Caco-2 (cell line): ENCODE data around the gene MPPE1. TPM values are rescaled to one million over a fixed set of nuclear protein-coding genes. Genes with fewer than 3 reads are reported as not detected.

Experiments used
- BruUV-seq: library from RNA; stranded (reverse); fragments of 400-500 nt; replicated peaks from 2 replicates; lab custom pipeline; 2021; lab: Mats Ljungman, UMichigan
- CTCF ChIA-PET: fragments of 300-600 bp; sonication (Branson Sonifier 250); formaldehyde crosslinking; loops from one replicate; lab custom pipeline; 2022; ENCODE audit warnings: antibody characterized with exemption; lab: Charles Lee
- POLR2A ChIA-PET: fragments of 300-600 bp; sonication (Branson Sonifier 250); formaldehyde crosslinking; loops from one replicate; lab custom pipeline; 2022; ENCODE audit warnings: antibody characterized with exemption; lab: Charles Lee
- DNase-seq, 2 experiments: peaks; one replicate each; pipeline versions ENCODE4 v3.0.0 to v3.0.0-alpha.2; 2020 to 2022
- H3K27me3 ChIP-seq: replicated peaks from 2 replicates; pipeline ENCODE4 v1.6.0; 2011; ENCODE audit warnings: low read length; ENCODE audit not compliant: control insufficient read depth, insufficient read depth
- H3K36me3 ChIP-seq: 2 replicates; pipeline ENCODE4 v1.5.1; 2011; ENCODE audit warnings: low read length; ENCODE audit not compliant: control insufficient read depth, insufficient read depth
- H3K4me1 ChIP-seq: fragments of 250-450 bp; sonication (Bioruptor Pico); 2 replicates; pipeline ENCODE4 v1.5.1; 2020; ENCODE audit warnings: mild to moderate bottlenecking
- H3K4me3 ChIP-seq: 2 replicates; pipeline ENCODE4 v1.5.1; 2011; ENCODE audit warnings: low read depth, mild to moderate bottlenecking, control low read depth, low read length
- H3K9me3 ChIP-seq: fragments of 250-450 bp; sonication (Bioruptor Pico); 2 replicates; pipeline ENCODE4 v1.5.1; 2020; ENCODE audit warnings: mild to moderate bottlenecking, moderate library complexity
- H3K27ac Mint-ChIP-seq: one replicate; pipeline ENCODE4 v1.8.0; 2022; ENCODE audit warnings: mixed read lengths; ENCODE audit not compliant: unreplicated experiment
- H3K27me3 Mint-ChIP-seq: one replicate; pipeline ENCODE4 v1.8.0; 2022; ENCODE audit warnings: mixed read lengths; ENCODE audit not compliant: insufficient read depth, unreplicated experiment
- H3K36me3 Mint-ChIP-seq: one replicate; pipeline ENCODE4 v1.8.0; 2022; ENCODE audit warnings: mild to moderate bottlenecking, mixed read lengths; ENCODE audit not compliant: insufficient read depth, unreplicated experiment
- H3K4me1 Mint-ChIP-seq: one replicate; pipeline ENCODE4 v1.8.0; 2022; ENCODE audit warnings: low read depth, mixed read lengths; ENCODE audit not compliant: unreplicated experiment
- H3K4me3 Mint-ChIP-seq: one replicate; pipeline ENCODE4 v1.8.0; 2022; ENCODE audit warnings: mild to moderate bottlenecking, moderate library complexity, mixed read lengths; ENCODE audit not compliant: unreplicated experiment
- H3K9me3 Mint-ChIP-seq: one replicate; pipeline ENCODE4 v1.8.0; 2022; ENCODE audit warnings: mixed read lengths; ENCODE audit not compliant: unreplicated experiment
- CTCF ChIP-seq, 2 experiments: fragments of 200-600 bp in 1 of 2; IDR thresholded peaks; 1 replicate in 1 of 2; 2 replicates in 1 of 2; pipeline versions ENCODE4 v1.5.1 to v1.8.0; 2011 to 2022; ENCODE audit warnings: antibody characterized with exemption in 1 of 2, control low read depth in 1 of 2, inconsistent platforms in 1 of 2, low read depth in 1 of 2, low read length in 1 of 2, mild to moderate bottlenecking in 1 of 2, moderate library complexity in 1 of 2; ENCODE audit not compliant: insufficient read depth in 1 of 2, severe bottlenecking in 1 of 2, unreplicated experiment in 1 of 2
- intact Hi-C: fragments of 100-400 bp; cut with micrococcal nuclease; formaldehyde crosslinking; loops from one replicate; pipeline ENCODE4 v1.10.0; 2022; ENCODE audit not compliant: unreplicated experiment
- total RNA-seq: library from RNA; stranded (reverse); gene quantifications from 2 replicates; pipeline ENCODE4 v1.2.3, GENCODE V29; 2022

MPPE1 gene
- total RNA-seq, 1 experiment from 2014 or later, result 52.6 TPM

GRCh38 chr18:11850821-11851145 lies 57.3 kb downstream of the MPPE1 start:
- BruUV-seq, result TSS peak; percentile 94
- no peak for TF ChIP-seq CTCF (IDR thresholded peaks at IDR 0.05; ENCODE audit: insufficient read depth in 1 of 2, low read depth in 1 of 2, low read length in 1 of 2, severe bottlenecking in 1 of 2, unreplicated experiment in 1 of 2)

GRCh38 chr18:11849841-11850634 lies 58.1 kb downstream of the MPPE1 start:
- H3K4me1 Mint-ChIP-seq, result peaks cover 24% of the 10 kb centered on the region
- no peaks in the 10 kb centered on the region for H3K9me3 Mint-ChIP-seq
- peak; percentile 88 to 91 for DNase-seq
- H3K4me3 Mint-ChIP-seq, result peak overlapping the region; percentile 93
- H3K36me3 Mint-ChIP-seq, result peaks cover 29% of the 10 kb centered on the region
- intact Hi-C loops, result loop anchor here (1.0 to 5.0 kb wide), 6 partner anchors 10 to 131 kb away; partner anchors contain the start of gene IMPA2
- no peaks in the 10 kb centered on the region for H3K27me3 Mint-ChIP-seq
- peak overlapping the region; percentile 93 for H3K27ac Mint-ChIP-seq
- no peak for TF ChIP-seq CTCF (IDR thresholded peaks at IDR 0.05; ENCODE audit: insufficient read depth in 1 of 2, low read depth in 1 of 2, low read length in 1 of 2, severe bottlenecking in 1 of 2, unreplicated experiment in 1 of 2)
- ChIA-PET CTCF (interaction anchor here (0.6 to 1.6 kb wide), 5 partner anchors 10 to 122 kb away, joined by 3 to 8 read pairs (median 3); no protein-coding TSS in a partner anchor), POLR2A (interaction anchor here (0.7 to 4.9 kb wide), 6 partner anchors 10 to 527 kb away, joined by 3 to 70 read pairs (median 5); partner anchors contain the start of gene AFG3L2)
- no peaks in the 10 kb centered on the region for H3K36me3 ChIP-seq
- peak overlapping the region; percentile 91 for H3K4me3 ChIP-seq
- no peaks in the 10 kb centered on the region for H3K9me3 ChIP-seq
- H3K27me3 ChIP-seq, result no peaks in the 10 kb centered on the region
- peaks cover 42% of the 10 kb centered on the region for H3K4me1 ChIP-seq
- no TSS peak for BruUV-seq

More at GRCh38 chr18:11850821-11851145, 57.3 kb downstream of the MPPE1 start:
- intact Hi-C loops, result loop anchor here (1.0 to 5.0 kb wide), 6 partner anchors 10 to 130 kb away; partner anchors contain the start of gene IMPA2
- ChIA-PET CTCF (interaction anchor here (1.5 kb wide), 1 partner anchor 37 kb away, joined by 3 read pairs; no protein-coding TSS in a partner anchor), POLR2A (interaction anchor here (1.2 to 4.9 kb wide), 4 partner anchors 11 to 41 kb away, joined by 5 to 70 read pairs (median 7); no protein-coding TSS in a partner anchor)
- H3K4me1 ChIP-seq, result peaks cover 42% of the 10 kb centered on the region
- H3K27me3 ChIP-seq, result no peaks in the 10 kb centered on the region
- no peaks in the 10 kb centered on the region for H3K9me3 ChIP-seq
- peaks cover 35% of the 10 kb centered on the region for H3K36me3 Mint-ChIP-seq
- DNase-seq, result no peak
- H3K9me3 Mint-ChIP-seq, result no peaks in the 10 kb centered on the region
- H3K4me1 Mint-ChIP-seq, result peaks cover 17% of the 10 kb centered on the region
- H3K27ac Mint-ChIP-seq, result peak overlapping the region; percentile 93
- H3K36me3 ChIP-seq, result no peaks in the 10 kb centered on the region
- peak overlapping the region; percentile 91 for H3K4me3 ChIP-seq
- peak overlapping the region; percentile 93 for H3K4me3 Mint-ChIP-seq
- no peaks in the 10 kb centered on the region for H3K27me3 Mint-ChIP-seq

GRCh38 chr18:11849279-11849678 lies 58.8 kb downstream of the MPPE1 start:
- no peak for TF ChIP-seq CTCF (IDR thresholded peaks at IDR 0.05; ENCODE audit: insufficient read depth in 1 of 2, low read depth in 1 of 2, low read length in 1 of 2, severe bottlenecking in 1 of 2, unreplicated experiment in 1 of 2)
- H3K4me3 Mint-ChIP-seq, result peak overlapping the region; percentile 93
- CTCF ChIA-PET, result interaction anchor here (0.6 to 1.6 kb wide), 3 partner anchors 9 to 15 kb away, joined by 3 to 8 read pairs (median 3); no protein-coding TSS in a partner anchor
- peaks cover 30% of the 10 kb centered on the region for H3K4me1 Mint-ChIP-seq
- no peaks in the 10 kb centered on the region for H3K9me3 ChIP-seq
- POLR2A ChIA-PET, result interaction anchor here (1.2 to 4.9 kb wide), 3 partner anchors 9 to 131 kb away, joined by 4 to 70 read pairs (median 5); no protein-coding TSS in a partner anchor
- H3K27me3 Mint-ChIP-seq, result no peaks in the 10 kb centered on the region
- H3K27ac Mint-ChIP-seq, result peak overlapping the region; percentile 93
- DNase-seq, result no peak
- peaks cover 23% of the 10 kb centered on the region for H3K36me3 Mint-ChIP-seq
- H3K4me1 ChIP-seq, result peaks cover 41% of the 10 kb centered on the region
- no TSS peak for BruUV-seq
- H3K4me3 ChIP-seq, result no peak overlapping the region
- H3K36me3 ChIP-seq, result no peaks in the 10 kb centered on the region
- no peaks in the 10 kb centered on the region for H3K27me3 ChIP-seq
- no peaks in the 10 kb centered on the region for H3K9me3 Mint-ChIP-seq
- intact Hi-C loops, result no loop called here
